ENCODE data around the gene ZNF473. TPM values are rescaled to one million over a fixed set of nuclear protein-coding genes. Genes with fewer than 3 reads are reported as not detected.

The ZNF473 gene
- total and polyA plus RNA-seq, 2 donors (not counting 3 experiments of a cell fraction or from before 2014, with no cell fraction given) = 3.8 to 8.7 TPM

DNA sequence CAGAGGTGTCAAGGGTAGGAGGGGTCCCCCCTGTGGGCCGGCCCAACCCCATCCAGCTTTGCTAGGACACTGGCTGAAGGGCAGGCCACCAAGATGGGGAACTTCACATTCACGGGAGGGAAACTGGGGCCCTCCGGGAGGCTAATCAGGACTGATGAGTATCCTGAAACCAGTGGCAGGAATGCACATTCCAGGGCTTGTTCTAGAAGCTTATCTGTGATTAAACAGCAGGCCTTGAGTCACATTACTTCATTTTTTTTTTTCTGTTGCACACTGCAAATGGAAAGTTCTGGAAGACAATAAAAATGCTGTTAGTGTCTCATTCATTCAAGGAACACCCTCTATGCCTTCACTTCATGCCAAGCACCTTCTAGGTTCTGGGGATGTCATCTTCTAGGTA, 49.3 kb upstream of the ZNF473 start:
- H3K27ac ChIP-seq (ENCODE audit: insufficient read depth, low read depth, low read length) = no peak overlapping the region
- CTCF ChIA-PET = interaction anchor here (1.0 kb wide), 1 partner anchor 11 kb away, joined by 3 read pairs; no protein-coding TSS in a partner anchor
- TF ChIP-seq, protein P1, sequence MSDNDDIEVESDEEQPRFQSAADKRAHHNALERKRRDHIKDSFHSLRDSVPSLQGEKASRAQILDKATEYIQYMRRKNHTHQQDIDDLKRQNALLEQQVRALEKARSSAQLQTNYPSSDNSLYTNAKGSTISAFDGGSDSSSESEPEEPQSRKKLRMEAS (IDR thresholded peaks at IDR 0.05; ENCODE audit: insufficient read depth, insufficient read length) = no peak
- no peak for TF ChIP-seq JUN (IDR thresholded peaks at IDR 0.05; ENCODE audit: borderline replicate concordance, insufficient read depth, insufficient read length, low read depth)
- no peak for TF ChIP-seq GATA2 (IDR thresholded peaks at IDR 0.05; ENCODE audit: insufficient read depth, insufficient read length, low read depth, low read length)
- TF ChIP-seq MYC (IDR thresholded peaks at IDR 0.05; ENCODE audit: low read depth, low read length) = no peak
- no peak for TF ChIP-seq POLR2AphosphoS5 (IDR thresholded peaks at IDR 0.05; ENCODE audit: insufficient read depth, low read depth, low read length)
- TF ChIP-seq, protein P2, sequence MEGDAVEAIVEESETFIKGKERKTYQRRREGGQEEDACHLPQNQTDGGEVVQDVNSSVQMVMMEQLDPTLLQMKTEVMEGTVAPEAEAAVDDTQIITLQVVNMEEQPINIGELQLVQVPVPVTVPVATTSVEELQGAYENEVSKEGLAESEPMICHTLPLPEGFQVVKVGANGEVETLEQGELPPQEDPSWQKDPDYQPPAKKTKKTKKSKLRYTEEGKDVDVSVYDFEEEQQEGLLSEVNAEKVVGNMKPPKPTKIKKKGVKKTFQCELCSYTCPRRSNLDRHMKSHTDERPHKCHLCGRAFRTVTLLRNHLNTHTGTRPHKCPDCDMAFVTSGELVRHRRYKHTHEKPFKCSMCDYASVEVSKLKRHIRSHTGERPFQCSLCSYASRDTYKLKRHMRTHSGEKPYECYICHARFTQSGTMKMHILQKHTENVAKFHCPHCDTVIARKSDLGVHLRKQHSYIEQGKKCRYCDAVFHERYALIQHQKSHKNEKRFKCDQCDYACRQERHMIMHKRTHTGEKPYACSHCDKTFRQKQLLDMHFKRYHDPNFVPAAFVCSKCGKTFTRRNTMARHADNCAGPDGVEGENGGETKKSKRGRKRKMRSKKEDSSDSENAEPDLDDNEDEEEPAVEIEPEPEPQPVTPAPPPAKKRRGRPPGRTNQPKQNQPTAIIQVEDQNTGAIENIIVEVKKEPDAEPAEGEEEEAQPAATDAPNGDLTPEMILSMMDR (IDR thresholded peaks at IDR 0.05; ENCODE audit: extremely low read depth in 1 of 2, insufficient read depth in 1 of 2, low read depth in 1 of 2, low read length in 2 of 2) = no peak
- no peak for TF ChIP-seq EZH2 (IDR thresholded peaks at IDR 0.05; ENCODE audit: borderline replicate concordance, low read depth, low read length, severe bottlenecking)
- TF ChIP-seq POLR2A (IDR thresholded peaks at IDR 0.05; ENCODE audit: low read depth, low read length) = no peak
- TF ChIP-seq FOS (IDR thresholded peaks at IDR 0.05; ENCODE audit: borderline replicate concordance, insufficient read depth, low read length) = no peak
- POLR2A ChIA-PET = no interaction called here
- no peak overlapping the region for H3K9ac ChIP-seq (replicated peaks; ENCODE audit: extremely low read depth, insufficient read depth, low read length)
- no peaks in the 10 kb centered on the region for H3K9me3 ChIP-seq (replicated peaks; ENCODE audit: control insufficient read depth, insufficient read depth, low read length)
- BruUV-seq (replicated peaks) = no TSS peak
- H3K4me1 ChIP-seq (ENCODE audit: control insufficient read depth, extremely low read depth, insufficient read depth, low read length) = no peaks in the 10 kb centered on the region
- H3K36me3 ChIP-seq (ENCODE audit: control insufficient read depth in 2 of 2, extremely low read depth in 1 of 2, insufficient read depth in 2 of 2, low read length in 2 of 2) = no peaks in the 10 kb centered on the region
- H2AFZ ChIP-seq (ENCODE audit: low read depth, low read length) = no peak overlapping the region
- H4K20me1 ChIP-seq (replicated peaks; ENCODE audit: control insufficient read depth, extremely low read depth, insufficient read depth, low read length) = no peaks in the 10 kb centered on the region
- dilution Hi-C loops (cut with MboI; ENCODE audit: extremely low pct_ligation_motif_present, low sequenced_read_pairs) = no loop called here
- H3K27me3 ChIP-seq (ENCODE audit: control insufficient read depth in 2 of 2, insufficient read depth in 2 of 2, low read length in 2 of 2) = no peaks in the 10 kb centered on the region
- H3K9me1 ChIP-seq (replicated peaks; ENCODE audit: control insufficient read depth, extremely low read depth, insufficient read depth, low read length) = no peaks in the 10 kb centered on the region
- H3K4me2 ChIP-seq (ENCODE audit: insufficient read depth, low read length) = no peak overlapping the region
- intact Hi-C loops (cut with micrococcal nuclease) = no loop called here
- no peaks in the 10 kb centered on the region for H3K79me2 ChIP-seq (ENCODE audit: control insufficient read depth, insufficient read depth, low read length)
- no peak for FAIRE-seq
- H3K4me3 ChIP-seq (replicated peaks in 1 of 3; ENCODE audit: insufficient read depth in 1 of 3, low read depth in 1 of 3, low read length in 3 of 3) = no peak overlapping the region
- DNase-seq (ENCODE audit: low read depth, low spot score) = no peak
